ENCODE results near the gene DDX41.
A peak's percentile ranks its signal among the peaks of the same experiment; 100 is the strongest.

DNA sequence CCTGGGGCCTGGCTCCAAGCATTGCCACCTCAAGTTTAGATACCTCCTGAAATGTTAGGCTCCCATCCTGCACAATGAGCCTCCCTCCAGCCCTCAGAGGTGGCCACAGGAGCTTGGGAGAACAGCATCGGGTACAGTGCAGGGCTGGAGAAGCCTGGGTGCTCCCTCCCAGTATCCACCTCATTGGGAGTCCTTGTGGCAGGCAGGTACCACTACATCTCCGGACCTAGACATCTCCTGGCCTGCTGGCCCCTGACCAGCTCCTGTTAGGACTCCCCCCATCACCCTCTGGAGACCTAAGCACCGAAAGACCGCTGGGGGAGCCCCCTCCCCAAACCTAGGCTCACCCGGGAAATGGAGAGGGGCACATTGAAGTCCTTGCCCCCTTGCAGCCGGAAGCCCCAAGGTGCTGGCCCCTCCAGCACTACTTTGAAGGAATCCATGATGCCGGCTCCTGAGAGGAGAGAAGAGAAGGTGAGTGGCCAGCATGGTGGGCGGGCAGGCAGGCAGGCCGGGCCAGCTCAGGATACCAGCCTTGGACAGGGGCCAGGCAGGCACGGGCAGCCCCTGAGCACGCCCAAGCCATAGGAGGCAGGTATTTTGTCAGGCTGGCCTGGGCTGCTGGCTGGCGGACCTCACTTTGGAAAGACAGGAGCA is 20.6 kb downstream of the DDX41 start:
- no peak for TF ChIP-seq POLR2A (IDR thresholded peaks at IDR 0.05)
- TF ChIP-seq, protein P1, sequence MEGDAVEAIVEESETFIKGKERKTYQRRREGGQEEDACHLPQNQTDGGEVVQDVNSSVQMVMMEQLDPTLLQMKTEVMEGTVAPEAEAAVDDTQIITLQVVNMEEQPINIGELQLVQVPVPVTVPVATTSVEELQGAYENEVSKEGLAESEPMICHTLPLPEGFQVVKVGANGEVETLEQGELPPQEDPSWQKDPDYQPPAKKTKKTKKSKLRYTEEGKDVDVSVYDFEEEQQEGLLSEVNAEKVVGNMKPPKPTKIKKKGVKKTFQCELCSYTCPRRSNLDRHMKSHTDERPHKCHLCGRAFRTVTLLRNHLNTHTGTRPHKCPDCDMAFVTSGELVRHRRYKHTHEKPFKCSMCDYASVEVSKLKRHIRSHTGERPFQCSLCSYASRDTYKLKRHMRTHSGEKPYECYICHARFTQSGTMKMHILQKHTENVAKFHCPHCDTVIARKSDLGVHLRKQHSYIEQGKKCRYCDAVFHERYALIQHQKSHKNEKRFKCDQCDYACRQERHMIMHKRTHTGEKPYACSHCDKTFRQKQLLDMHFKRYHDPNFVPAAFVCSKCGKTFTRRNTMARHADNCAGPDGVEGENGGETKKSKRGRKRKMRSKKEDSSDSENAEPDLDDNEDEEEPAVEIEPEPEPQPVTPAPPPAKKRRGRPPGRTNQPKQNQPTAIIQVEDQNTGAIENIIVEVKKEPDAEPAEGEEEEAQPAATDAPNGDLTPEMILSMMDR (IDR thresholded peaks at IDR 0.05): peak in 1 of 5 experiments; percentile 19

Data from tibial nerve (tissue), 3 donors.